ENCODE data around the gene RSPH1. TPM values are rescaled to one million over a fixed set of nuclear protein-coding genes. Genes with fewer than 3 reads are reported as not detected.

RSPH1 gene
- total RNA-seq, 1 experiment from 2014 or later: 0.51 TPM

DNA sequence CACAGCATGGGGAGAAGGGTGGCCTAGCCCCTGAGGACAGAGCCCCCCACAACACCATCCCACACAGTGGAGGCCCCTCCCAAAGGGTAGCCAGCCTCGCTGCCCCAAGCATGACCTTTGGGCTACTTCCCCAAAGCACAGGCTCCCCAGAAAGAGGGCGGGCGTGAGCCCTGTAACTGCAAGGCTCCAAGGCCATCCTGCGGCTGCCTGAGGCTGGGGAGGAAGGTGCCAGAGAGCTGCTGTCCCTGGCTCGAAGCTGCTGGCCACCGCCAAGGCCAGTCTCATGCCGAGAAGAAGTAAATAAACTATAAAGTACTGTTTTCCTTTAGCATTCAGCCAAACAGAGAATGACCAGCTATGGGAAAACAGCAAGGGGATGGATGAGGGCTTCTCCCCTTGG, 64.8 kb downstream of the RSPH1 start:
- BruUV-seq (replicated peaks): no TSS peak
- Histone ChIP-seq H3K27me3 (ENCODE audit: low read length) (0 out of 2 replicates have a peak, but pooled peaks cover 7% of the 10 kb centered on the region), H3F3A (ENCODE audit: low read length, unreplicated experiment) (no peaks in the 10 kb centered on the region), H2AFZ (ENCODE audit: low read length) (no peak overlapping the region), H3K4me3 (ENCODE audit: low read length) (no peak overlapping the region), H4K20me1 (ENCODE audit: low read length) (no peaks in the 10 kb centered on the region), H3K27ac (ENCODE audit: low read length) (no peak overlapping the region), H3K79me2 (ENCODE audit: low read length) (no peaks in the 10 kb centered on the region), H3K9ac (ENCODE audit: low read length) (no peak overlapping the region), H3K9me2 (replicated peaks; ENCODE audit: low read length) (no peaks in the 10 kb centered on the region), H3K4me1 (ENCODE audit: insufficient read depth, low read length) (no peaks in the 10 kb centered on the region), H3K9me3 (ENCODE audit: low read length) (no peaks in the 10 kb centered on the region), H3K4me2 (ENCODE audit: low read length) (no peak overlapping the region), H3K36me3 (ENCODE audit: low read depth, low read length) (no peaks in the 10 kb centered on the region)
- intact Hi-C loops (cut with micrococcal nuclease): no loop called here
- DNase-seq (no peak), ATAC-seq (no peak)
- POLR2A ChIA-PET (ENCODE audit: unreplicated experiment): no interaction called here
- CTCF ChIA-PET: no interaction called here
- TF ChIP-seq EZH2phosphoT487 (IDR thresholded peaks at IDR 0.05; ENCODE audit: borderline replicate concordance, low read length): no peak
- no peak for TF ChIP-seq EZH2 (IDR thresholded peaks at IDR 0.05; ENCODE audit: low read length, unreplicated experiment)
- TF ChIP-seq, protein P1, sequence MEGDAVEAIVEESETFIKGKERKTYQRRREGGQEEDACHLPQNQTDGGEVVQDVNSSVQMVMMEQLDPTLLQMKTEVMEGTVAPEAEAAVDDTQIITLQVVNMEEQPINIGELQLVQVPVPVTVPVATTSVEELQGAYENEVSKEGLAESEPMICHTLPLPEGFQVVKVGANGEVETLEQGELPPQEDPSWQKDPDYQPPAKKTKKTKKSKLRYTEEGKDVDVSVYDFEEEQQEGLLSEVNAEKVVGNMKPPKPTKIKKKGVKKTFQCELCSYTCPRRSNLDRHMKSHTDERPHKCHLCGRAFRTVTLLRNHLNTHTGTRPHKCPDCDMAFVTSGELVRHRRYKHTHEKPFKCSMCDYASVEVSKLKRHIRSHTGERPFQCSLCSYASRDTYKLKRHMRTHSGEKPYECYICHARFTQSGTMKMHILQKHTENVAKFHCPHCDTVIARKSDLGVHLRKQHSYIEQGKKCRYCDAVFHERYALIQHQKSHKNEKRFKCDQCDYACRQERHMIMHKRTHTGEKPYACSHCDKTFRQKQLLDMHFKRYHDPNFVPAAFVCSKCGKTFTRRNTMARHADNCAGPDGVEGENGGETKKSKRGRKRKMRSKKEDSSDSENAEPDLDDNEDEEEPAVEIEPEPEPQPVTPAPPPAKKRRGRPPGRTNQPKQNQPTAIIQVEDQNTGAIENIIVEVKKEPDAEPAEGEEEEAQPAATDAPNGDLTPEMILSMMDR (conservative IDR thresholded peaks at IDR 0.05; ENCODE audit: low read depth, low read length): no peak

DNA sequence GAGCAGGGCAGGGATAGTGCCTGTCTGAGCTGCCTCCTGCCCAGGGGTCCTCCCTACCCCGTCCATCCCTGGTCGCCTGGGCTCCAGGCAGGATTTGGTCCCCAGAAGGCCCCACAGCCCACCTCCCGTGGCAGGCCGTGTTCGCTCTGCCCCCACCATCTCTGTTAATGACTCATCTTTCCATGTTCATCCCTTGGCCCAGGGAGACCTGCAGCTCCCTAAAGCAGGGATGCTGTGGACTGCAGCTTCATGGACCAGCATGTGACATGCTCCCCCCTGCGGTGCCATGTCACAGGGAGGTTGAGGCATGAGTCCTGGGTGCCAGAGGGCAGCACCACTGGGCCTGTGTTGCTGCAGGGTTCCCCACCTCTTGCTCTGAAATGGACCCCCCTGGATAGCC, 65.5 kb downstream of the RSPH1 start:
- intact Hi-C loops (cut with micrococcal nuclease): no loop called here
- H3K36me3 ChIP-seq (ENCODE audit: low read depth, low read length): no peaks in the 10 kb centered on the region
- BruUV-seq (replicated peaks): no TSS peak

DNA sequence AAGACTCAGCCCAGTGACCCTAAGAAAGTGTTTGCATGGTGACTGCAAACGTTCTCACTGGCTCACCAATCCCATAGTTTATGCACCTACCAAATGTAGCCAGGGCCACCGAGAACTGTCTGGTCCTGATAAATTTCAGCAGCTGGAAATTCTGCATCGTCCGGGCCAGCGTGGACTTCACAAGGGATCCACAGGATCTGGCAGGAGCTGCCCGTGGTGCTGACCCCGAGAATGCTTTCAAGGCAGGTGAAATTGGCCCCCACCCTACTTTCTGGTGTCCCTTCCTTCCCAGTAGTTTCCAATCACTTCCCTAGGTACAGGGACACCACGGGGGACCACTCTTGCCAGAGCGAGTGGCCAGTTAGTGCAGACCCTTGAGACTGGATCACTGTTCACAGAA, 66.2 kb downstream of the RSPH1 start:
- Histone ChIP-seq H4K20me1 (ENCODE audit: low read length) (no peaks in the 10 kb centered on the region), H3F3A (ENCODE audit: low read length, unreplicated experiment) (no peaks in the 10 kb centered on the region), H3K36me3 (ENCODE audit: low read depth, low read length) (no peaks in the 10 kb centered on the region), H3K79me2 (ENCODE audit: low read length) (no peaks in the 10 kb centered on the region), H3K4me3 (ENCODE audit: low read length) (no peak overlapping the region), H2AFZ (ENCODE audit: low read length) (no peak overlapping the region), H3K4me1 (ENCODE audit: insufficient read depth, low read length) (no peaks in the 10 kb centered on the region), H3K9ac (ENCODE audit: low read length) (no peak overlapping the region), H3K9me3 (ENCODE audit: low read length) (no peaks in the 10 kb centered on the region), H3K4me2 (ENCODE audit: low read length) (no peak overlapping the region), H3K27me3 (ENCODE audit: low read length) (0 out of 2 replicates have a peak, but pooled peaks cover 11% of the 10 kb centered on the region), H3K27ac (ENCODE audit: low read length) (no peak overlapping the region), H3K9me2 (replicated peaks; ENCODE audit: low read length) (no peaks in the 10 kb centered on the region)
- DNase-seq (no peak), ATAC-seq (no peak)
- intact Hi-C loops (cut with micrococcal nuclease): no loop called here
- BruUV-seq (replicated peaks): no TSS peak
- TF ChIP-seq, protein P1 (conservative IDR thresholded peaks at IDR 0.05; ENCODE audit: low read depth, low read length): no peak
- no peak for TF ChIP-seq EZH2 (IDR thresholded peaks at IDR 0.05; ENCODE audit: low read length, unreplicated experiment)
- TF ChIP-seq EZH2phosphoT487 (IDR thresholded peaks at IDR 0.05; ENCODE audit: borderline replicate concordance, low read length): no peak
- POLR2A ChIA-PET (ENCODE audit: unreplicated experiment): no interaction called here
- CTCF ChIA-PET: interaction anchor here (0.6 kb wide), 1 partner anchor 1495 kb away, joined by 3 read pairs; no protein-coding TSS in a partner anchor

More for the DNA sequence above, 65.5 kb downstream of the RSPH1 start:
- DNase-seq: no peak
- no peak overlapping the region for H3K4me3 ChIP-seq (ENCODE audit: low read length)
- TF ChIP-seq EZH2phosphoT487 (IDR thresholded peaks at IDR 0.05; ENCODE audit: borderline replicate concordance, low read length) (no peak), EZH2 (IDR thresholded peaks at IDR 0.05; ENCODE audit: low read length, unreplicated experiment) (no peak)
- TF ChIP-seq, protein P1 (conservative IDR thresholded peaks at IDR 0.05; ENCODE audit: low read depth, low read length): no peak
- H3K27ac ChIP-seq (ENCODE audit: low read length): no peak overlapping the region
- H3K9me3 ChIP-seq (ENCODE audit: low read length): no peaks in the 10 kb centered on the region
- 0 out of 2 replicates have a peak, but pooled peaks cover 11% of the 10 kb centered on the region for H3K27me3 ChIP-seq (ENCODE audit: low read length)
- no peak overlapping the region for H2AFZ ChIP-seq (ENCODE audit: low read length)
- no peaks in the 10 kb centered on the region for H4K20me1 ChIP-seq (ENCODE audit: low read length)
- CTCF ChIA-PET: no interaction called here
- H3K79me2 ChIP-seq (ENCODE audit: low read length): no peaks in the 10 kb centered on the region
- H3K9ac ChIP-seq (ENCODE audit: low read length): no peak overlapping the region
- H3K4me2 ChIP-seq (ENCODE audit: low read length): no peak overlapping the region
- no peak for ATAC-seq
- no peaks in the 10 kb centered on the region for H3K4me1 ChIP-seq (ENCODE audit: insufficient read depth, low read length)
- POLR2A ChIA-PET (ENCODE audit: unreplicated experiment): no interaction called here
- H3K9me2 ChIP-seq (replicated peaks; ENCODE audit: low read length): no peaks in the 10 kb centered on the region
- H3F3A ChIP-seq (ENCODE audit: low read length, unreplicated experiment): no peaks in the 10 kb centered on the region
